Measurements from ENCODE around the gene SCLY.

SCLY gene

GRCh38 chr2:238098901-238099713 is 38.3 kb downstream of the SCLY start:
- no peak for FAIRE-seq

GRCh38 chr2:238099714-238100048 is 38.9 kb downstream of the SCLY start:
- no peak for FAIRE-seq

- no peak for FAIRE-seq
These were observed 39.4 kb downstream of the SCLY start, which contains the start of gene ESPNL for GRCh38 chr2:238100049-238100820. ESPNL (plus strand) TSS chr2:238100340; CDS start chr2:238100420, 80 bp downstream.

GRCh38 chr2:238100821-238101771 is 40.3 kb downstream of the SCLY start:
- no peak for FAIRE-seq

- FAIRE-seq: no peak
These were observed 41.4 kb downstream of the SCLY start for GRCh38 chr2:238101891-238102841.

- FAIRE-seq: no peak
These were observed 42.1 kb downstream of the SCLY start for GRCh38 chr2:238102865-238103264.

GRCh38 chr2:238103465-238104225 is 42.8 kb downstream of the SCLY start:
- no peak for FAIRE-seq

- FAIRE-seq: no peak
These were observed 43.5 kb downstream of the SCLY start for GRCh38 chr2:238104226-238104690.

GRCh38 chr2:238104691-238105371 is 44.0 kb downstream of the SCLY start:
- FAIRE-seq: no peak

GRCh38 chr2:238105506-238106338 is 44.9 kb downstream of the SCLY start:
- FAIRE-seq: no peak

- no peak for FAIRE-seq
These were observed 45.5 kb downstream of the SCLY start for GRCh38 chr2:238106339-238106697.

- FAIRE-seq: no peak
These were observed 46.1 kb downstream of the SCLY start for GRCh38 chr2:238106698-238107524.

- no peak for FAIRE-seq
These were observed 47.0 kb downstream of the SCLY start for GRCh38 chr2:238107525-238108422.

GRCh38 chr2:238108423-238109183 is 47.8 kb downstream of the SCLY start:
- no peak for FAIRE-seq

GRCh38 chr2:238113611-238114010 is 52.8 kb downstream of the SCLY start:
- FAIRE-seq: no peak

- FAIRE-seq: no peak
These were observed 53.6 kb downstream of the SCLY start for GRCh38 chr2:238114331-238114841.
